Bronchial smooth muscle cell (primary cell): ENCODE data around the gene NAIP. TPM values are rescaled to one million over a fixed set of nuclear protein-coding genes. Genes with fewer than 3 reads are reported as not detected.

Experiments
- total RNA-seq: library from RNA; depleted of rRNA; stranded (reverse); fragments of >200 nt; gene quantifications from 2 replicates; pipeline ENCODE4 v1.2.1, GENCODE V29; 2014

The NAIP gene
- total RNA-seq = 2.1 and 5.0 TPM in 2 replicates

GRCh38 chr5:71025289-71025953 is at the start of gene NAIP:
Gene NAIP, minus strand, starts transcription at chr5:71025339. Its CDS starts 12,424 bp downstream, at chr5:71012915.

GRCh38 chr5:71067262-71067928 is 42.3 kb upstream of the NAIP start, which contains the start of gene GTF2H2:
Gene GTF2H2, minus strand, starts transcription at chr5:71067676. Its CDS starts 4,913 bp downstream, at chr5:71062763.

Other genes with a start within 250 kb of the NAIP start
- gene SERF1A, start 124.7 kb downstream of the NAIP start, total RNA-seq = 0.69 and 5.0 TPM in 2 replicates
- gene SMN1, start 100.3 kb downstream of the NAIP start, total RNA-seq = 17.8 and 25.2 TPM in 2 replicates
- gene GTF2H2, start 42.3 kb upstream of the NAIP start, total RNA-seq = 13.8 and 17.8 TPM in 2 replicates